Measurements from ENCODE around the gene SPPL2A.
A peak's percentile ranks its signal among the peaks of the same experiment; 100 is the strongest.

The SPPL2A gene

DNA sequence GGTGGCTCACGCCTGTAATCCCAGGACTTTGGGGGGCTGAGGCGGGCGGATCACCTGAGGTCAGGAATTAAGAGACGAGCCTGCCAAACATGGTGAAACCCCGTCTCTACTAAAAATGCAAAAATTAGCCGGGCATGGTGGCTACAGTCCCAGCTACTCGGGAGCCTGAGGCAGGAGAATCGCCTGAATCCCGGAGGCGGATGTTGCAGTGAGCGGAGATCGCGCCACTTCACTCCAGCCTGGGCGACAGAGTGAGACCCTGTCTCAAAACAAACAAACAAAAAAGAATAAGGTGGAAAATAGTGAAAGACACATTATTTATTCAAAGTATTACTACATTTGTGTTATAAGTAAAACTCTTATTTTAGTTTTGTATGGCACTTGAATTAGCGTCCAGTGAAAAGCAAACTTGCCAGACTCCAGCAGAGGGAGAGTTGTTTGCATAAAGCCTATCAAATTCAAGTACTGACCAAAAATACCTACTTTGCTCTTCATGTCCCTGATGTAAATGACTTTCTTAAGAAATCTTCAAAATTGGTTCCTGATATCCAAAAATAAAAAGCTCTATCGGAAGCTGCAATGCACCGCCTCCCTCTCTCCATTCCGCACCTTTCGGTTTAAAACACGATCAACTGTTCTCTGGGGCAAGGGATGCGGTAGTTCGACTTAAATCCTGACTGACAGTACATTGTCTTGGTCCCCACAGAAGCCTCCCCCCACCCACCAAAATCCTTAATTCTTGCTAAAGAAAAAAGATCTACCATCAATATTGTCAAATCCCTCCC, 80.1 kb downstream of the SPPL2A start:
- FAIRE-seq = no peak

DNA sequence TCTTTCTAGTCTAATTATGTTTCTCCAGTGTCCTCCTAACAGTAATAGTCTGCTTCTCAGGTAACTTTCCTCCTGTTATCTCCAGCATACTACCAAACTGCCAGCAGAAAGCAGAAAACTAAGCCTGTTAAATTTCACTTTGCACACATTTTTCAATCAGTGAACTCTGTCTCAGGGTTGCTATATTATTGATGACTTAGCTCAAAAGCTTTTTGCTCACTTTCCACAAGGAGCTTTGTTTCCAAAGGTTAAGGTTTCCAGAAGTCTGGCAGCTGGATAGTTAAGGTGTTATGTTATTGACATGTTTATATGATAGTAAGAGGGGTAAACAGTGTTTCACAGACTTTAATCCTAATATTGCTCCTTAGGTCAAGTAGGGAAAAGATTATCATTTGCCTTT, 84.0 kb downstream of the SPPL2A start:
- FAIRE-seq = no peak

DNA sequence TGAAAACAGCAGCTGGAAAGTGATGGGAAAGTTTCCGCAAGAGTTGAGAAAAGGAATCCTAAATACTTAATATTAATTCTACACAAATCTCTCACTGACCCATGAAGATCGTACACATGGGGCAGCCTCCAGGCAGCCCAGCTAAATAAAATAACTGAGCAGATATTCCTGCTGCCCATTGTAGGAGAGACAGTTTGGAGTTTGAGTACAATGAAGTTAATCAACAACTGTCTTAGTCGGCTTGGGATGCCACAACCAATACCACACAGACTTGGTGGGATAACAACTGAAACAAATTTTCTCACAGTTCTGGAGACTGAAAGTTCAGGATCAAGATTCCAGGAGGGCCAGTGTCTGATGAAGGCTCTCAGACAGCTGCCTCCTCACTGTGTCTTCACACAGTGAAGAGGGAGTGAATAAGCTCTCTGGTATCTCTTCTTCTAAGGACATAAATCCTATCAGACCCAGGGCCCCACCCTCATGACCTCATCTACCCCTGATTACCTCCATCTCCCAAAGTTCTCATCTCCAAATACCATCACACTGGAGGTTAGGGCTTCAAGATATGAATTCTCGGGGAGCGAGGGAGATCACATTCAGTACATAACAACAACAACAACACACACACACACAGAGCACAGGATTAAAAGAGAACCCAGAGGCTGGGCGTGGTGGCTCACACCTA, 88.6 kb downstream of the SPPL2A start:
- FAIRE-seq = no peak

DNA sequence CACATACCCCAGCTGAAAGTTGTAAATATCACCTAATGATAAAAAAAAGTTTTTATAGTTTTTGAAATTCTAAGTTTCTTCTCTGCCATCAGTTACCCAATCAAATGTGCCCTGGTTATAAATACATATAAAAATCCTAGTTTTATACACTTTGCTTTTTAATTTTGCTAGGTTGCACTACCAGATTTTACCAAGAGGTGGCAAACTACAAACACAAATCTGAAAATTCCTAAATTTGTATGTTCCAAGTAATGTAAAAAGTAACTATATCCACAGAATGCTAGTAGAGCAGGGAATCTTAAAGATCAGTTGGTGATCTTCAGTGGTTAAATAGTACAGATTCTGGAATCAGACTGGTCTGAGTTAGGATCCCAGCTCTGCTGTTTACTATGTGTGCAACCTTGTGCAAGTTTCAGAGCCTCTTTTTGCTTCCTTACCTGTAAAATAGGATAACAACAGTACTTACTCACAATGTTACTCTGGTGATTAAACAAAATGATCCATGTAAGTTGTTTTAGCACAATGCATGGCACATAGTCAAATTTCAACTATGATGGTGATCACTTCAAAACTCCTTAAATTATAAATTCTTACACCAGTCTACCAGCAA, 89.9 kb downstream of the SPPL2A start:
- FAIRE-seq = peak; percentile 93

DNA sequence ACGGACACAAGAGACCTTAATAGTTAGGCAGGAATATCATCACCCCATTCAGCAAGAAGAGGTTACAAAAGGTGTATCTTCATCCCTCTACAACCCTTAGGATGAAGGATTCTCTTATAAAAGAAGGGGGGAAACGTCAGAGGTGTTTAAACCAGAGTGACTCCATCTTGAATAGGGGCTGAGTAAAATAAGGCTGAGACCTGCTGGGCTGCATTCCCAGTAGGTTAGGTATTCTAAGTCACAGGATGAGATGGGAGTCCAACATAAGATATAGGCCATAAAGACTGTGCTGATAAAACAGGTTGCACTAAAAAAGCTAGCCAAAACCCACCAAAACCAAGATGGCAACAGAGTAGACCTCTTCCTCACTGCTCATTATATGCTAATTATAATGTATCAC, 95.4 kb downstream of the SPPL2A start:
- FAIRE-seq = no peak

GRCh38 chr15:50669611-50670010, 95.9 kb downstream of the SPPL2A start:
- FAIRE-seq = no peak

DNA sequence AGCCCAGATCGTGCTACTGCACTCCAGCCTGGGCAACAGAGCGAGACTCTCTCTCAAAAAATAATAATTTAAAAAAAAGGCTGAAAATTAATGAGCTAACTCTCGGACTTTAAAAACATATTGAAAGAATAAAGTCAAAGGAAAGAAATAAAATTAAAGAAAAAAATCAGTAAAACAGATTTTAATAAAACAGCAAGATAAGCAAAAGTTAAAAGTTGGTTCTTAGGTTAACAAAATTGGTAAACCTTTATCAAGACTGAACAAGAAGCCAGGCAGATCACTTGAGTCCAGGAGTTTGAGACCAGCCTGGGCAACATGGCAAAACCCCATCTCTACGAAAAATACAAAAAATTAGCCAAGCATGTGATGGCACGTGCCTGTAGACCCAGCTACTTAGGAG, 99.6 kb downstream of the SPPL2A start:
- no peak for FAIRE-seq

DNA sequence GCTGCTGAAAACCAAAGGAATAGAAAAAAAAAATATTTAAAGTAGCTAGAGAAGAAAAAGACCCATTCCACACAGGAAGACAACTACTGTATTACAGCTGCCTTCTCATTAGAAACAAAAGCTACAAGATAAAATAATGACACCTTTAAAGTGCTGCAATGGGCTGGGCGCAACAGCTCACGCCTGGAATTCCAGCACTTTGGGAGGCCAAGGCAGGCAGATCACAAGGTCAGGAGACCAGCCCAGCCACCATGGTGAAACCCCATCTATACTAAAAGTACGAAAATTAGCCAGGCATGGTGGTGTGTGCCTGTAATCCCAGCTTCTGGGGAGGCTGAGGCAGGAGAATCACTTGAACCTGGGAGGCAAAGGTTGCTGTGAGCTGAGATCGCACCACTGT, 110.0 kb downstream of the SPPL2A start:
- FAIRE-seq = no peak

GRCh38 chr15:50653156-50653743, 112.3 kb downstream of the SPPL2A start:
- FAIRE-seq = no peak

- no peak for FAIRE-seq
These were observed 112.8 kb downstream of the SPPL2A start for GRCh38 chr15:50652671-50653070.

Data from G401.6 (cell line).